ENCODE results near the gene MYRIP. TPM values are rescaled to one million over a fixed set of nuclear protein-coding genes. Genes with fewer than 3 reads are reported as not detected.

Gene MYRIP
- polyA plus RNA-seq, 3 donors: not detected

DNA sequence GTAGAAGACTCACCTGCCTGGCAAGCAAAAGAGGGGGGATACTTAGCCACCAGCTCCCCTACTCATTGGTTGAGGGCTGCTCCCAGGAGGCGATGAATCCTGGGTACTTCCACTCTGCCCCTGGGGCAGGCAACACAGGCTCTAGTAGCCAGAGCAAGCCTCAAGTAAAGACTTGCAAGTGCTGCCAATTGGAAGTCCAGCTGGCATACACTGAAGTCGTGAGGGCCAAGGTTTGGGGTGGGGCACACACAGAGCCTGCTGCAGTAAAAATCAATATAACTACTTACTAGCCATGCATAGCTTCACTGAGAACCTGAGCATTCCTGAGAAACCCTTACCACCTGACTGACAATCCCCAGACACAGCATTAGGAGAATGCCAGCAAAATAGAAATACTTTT lies 377.1 kb downstream of the MYRIP start:
- WGBS (ENCODE audit: insufficient coverage): 94% methylated on average over 2 of the region's 2 CpGs
- Histone ChIP-seq H3K4me1 (ENCODE audit: control insufficient read depth in 1 of 2, insufficient read depth in 2 of 2, low read length in 2 of 2) (no peaks in the 10 kb centered on the region), H3K4me2 (replicated peaks; ENCODE audit: extremely low read depth, low read length, poor library complexity, severe bottlenecking) (no peak overlapping the region), H3K9ac (ENCODE audit: insufficient read depth, low read length, poor library complexity, severe bottlenecking) (no peak overlapping the region), H4K20me1 (ENCODE audit: insufficient read depth, low read length) (no peaks in the 10 kb centered on the region), H3K27me3 (ENCODE audit: control insufficient read depth in 2 of 2, insufficient read depth in 2 of 2, low read length in 2 of 2) (no peaks in the 10 kb centered on the region), H3K4me3 (replicated peaks in 1 of 3; ENCODE audit: low read depth in 2 of 3, low read length in 3 of 3) (no peak overlapping the region), H2AFZ (ENCODE audit: insufficient read depth, low read depth, low read length, poor library complexity, severe bottlenecking) (no peak overlapping the region), H3K79me2 (ENCODE audit: insufficient read depth, low read length) (no peaks in the 10 kb centered on the region), H3K9me3 (replicated peaks in 1 of 2; ENCODE audit: control insufficient read depth in 1 of 2, insufficient read depth in 1 of 2, low read length in 2 of 2) (no peaks in the 10 kb centered on the region), H3K27ac (ENCODE audit: low read depth in 1 of 2, low read length in 2 of 2) (no peak overlapping the region), H3K36me3 (replicated peaks in 1 of 2; ENCODE audit: control insufficient read depth in 1 of 2, insufficient read depth in 2 of 2, low read length in 2 of 2) (no peaks in the 10 kb centered on the region)
- Mint-ChIP-seq H3K4me3 (no peak overlapping the region), H3K9me3 (no peaks in the 10 kb centered on the region), H3K36me3 (no peaks in the 10 kb centered on the region), H3K4me1 (peaks cover 3% of the 10 kb centered on the region), H3K27ac (no peak overlapping the region), H3K27me3 (ENCODE audit: low read depth in 3 of 3) (no peaks in the 10 kb centered on the region)
- TF ChIP-seq, protein P1, sequence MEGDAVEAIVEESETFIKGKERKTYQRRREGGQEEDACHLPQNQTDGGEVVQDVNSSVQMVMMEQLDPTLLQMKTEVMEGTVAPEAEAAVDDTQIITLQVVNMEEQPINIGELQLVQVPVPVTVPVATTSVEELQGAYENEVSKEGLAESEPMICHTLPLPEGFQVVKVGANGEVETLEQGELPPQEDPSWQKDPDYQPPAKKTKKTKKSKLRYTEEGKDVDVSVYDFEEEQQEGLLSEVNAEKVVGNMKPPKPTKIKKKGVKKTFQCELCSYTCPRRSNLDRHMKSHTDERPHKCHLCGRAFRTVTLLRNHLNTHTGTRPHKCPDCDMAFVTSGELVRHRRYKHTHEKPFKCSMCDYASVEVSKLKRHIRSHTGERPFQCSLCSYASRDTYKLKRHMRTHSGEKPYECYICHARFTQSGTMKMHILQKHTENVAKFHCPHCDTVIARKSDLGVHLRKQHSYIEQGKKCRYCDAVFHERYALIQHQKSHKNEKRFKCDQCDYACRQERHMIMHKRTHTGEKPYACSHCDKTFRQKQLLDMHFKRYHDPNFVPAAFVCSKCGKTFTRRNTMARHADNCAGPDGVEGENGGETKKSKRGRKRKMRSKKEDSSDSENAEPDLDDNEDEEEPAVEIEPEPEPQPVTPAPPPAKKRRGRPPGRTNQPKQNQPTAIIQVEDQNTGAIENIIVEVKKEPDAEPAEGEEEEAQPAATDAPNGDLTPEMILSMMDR (IDR thresholded peaks at IDR 0.05): no peak
- no peak for DNase-seq
- intact Hi-C loops (cut with micrococcal nuclease): no loop called here

DNA sequence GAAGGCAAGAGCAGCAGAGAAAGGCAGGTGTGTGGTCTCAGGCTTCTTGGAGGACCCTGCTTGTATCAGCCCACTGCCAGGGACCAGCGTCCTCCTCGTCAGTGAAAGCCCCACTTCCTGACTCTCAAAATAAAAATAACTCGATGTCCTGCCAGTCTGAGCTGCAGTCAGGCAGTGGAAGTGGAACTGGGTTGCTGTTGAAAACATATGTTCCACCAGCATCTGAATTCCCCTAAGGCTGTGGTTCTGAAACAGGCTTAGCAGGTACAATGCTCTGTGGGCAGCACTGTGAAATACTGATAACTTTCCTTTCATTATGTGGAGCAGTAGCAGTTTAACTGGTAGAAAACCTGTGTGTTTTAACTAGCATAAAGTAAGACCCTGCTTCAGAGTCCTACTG lies 378.5 kb downstream of the MYRIP start:
- no peak for DNase-seq
- Histone ChIP-seq H3K4me2 (replicated peaks; ENCODE audit: extremely low read depth, low read length, poor library complexity, severe bottlenecking) (no peak overlapping the region), H3K9ac (ENCODE audit: insufficient read depth, low read length, poor library complexity, severe bottlenecking) (no peak overlapping the region), H3K4me1 (ENCODE audit: control insufficient read depth in 1 of 2, insufficient read depth in 2 of 2, low read length in 2 of 2) (no peaks in the 10 kb centered on the region), H3K27ac (ENCODE audit: low read depth in 1 of 2, low read length in 2 of 2) (no peak overlapping the region), H3K27me3 (ENCODE audit: control insufficient read depth in 2 of 2, insufficient read depth in 2 of 2, low read length in 2 of 2) (no peaks in the 10 kb centered on the region), H3K9me3 (replicated peaks in 1 of 2; ENCODE audit: control insufficient read depth in 1 of 2, insufficient read depth in 1 of 2, low read length in 2 of 2) (no peaks in the 10 kb centered on the region), H2AFZ (ENCODE audit: insufficient read depth, low read depth, low read length, poor library complexity, severe bottlenecking) (no peak overlapping the region), H3K4me3 (replicated peaks in 1 of 3; ENCODE audit: low read depth in 2 of 3, low read length in 3 of 3) (no peak overlapping the region), H4K20me1 (ENCODE audit: insufficient read depth, low read length) (no peaks in the 10 kb centered on the region), H3K79me2 (ENCODE audit: insufficient read depth, low read length) (no peaks in the 10 kb centered on the region), H3K36me3 (replicated peaks in 1 of 2; ENCODE audit: control insufficient read depth in 1 of 2, insufficient read depth in 2 of 2, low read length in 2 of 2) (no peaks in the 10 kb centered on the region)
- Mint-ChIP-seq H3K4me3 (no peak overlapping the region), H3K27ac (no peak overlapping the region), H3K9me3 (no peaks in the 10 kb centered on the region), H3K4me1 (peaks cover 3% of the 10 kb centered on the region), H3K27me3 (ENCODE audit: low read depth in 3 of 3) (no peaks in the 10 kb centered on the region), H3K36me3 (no peaks in the 10 kb centered on the region)
- intact Hi-C loops (cut with micrococcal nuclease): no loop called here
- TF ChIP-seq, protein P1 (IDR thresholded peaks at IDR 0.05): no peak
- no CpG with 5 or more reads among the region's 3 CpGs for WGBS (ENCODE audit: insufficient coverage)
